Left ventricle myocardium superior (tissue), 1 donor: ENCODE results near the gene RRP8. TPM values are rescaled to one million over a fixed set of nuclear protein-coding genes. Genes with fewer than 3 reads are reported as not detected.

ENCODE experiments used
- ATAC-seq: fragments of 200-7000 bp; cut with Tn5 transposase; one replicate; pipeline ENCODE4 v1.9.1; 2020; ENCODE audit warnings: mild to moderate bottlenecking, moderate library complexity
- DNase-seq: peaks from one replicate; pipeline ENCODE4 v3.0.0-alpha.2; 2020
- intact Hi-C: fragments of 100-400 bp; cut with micrococcal nuclease; formaldehyde crosslinking; loops from one replicate; pipeline ENCODE4 v1.11.0; 2022
- total RNA-seq: library from RNA; stranded (reverse); fragmentation: NEBNext Ultra II Directional; extraction: Animal tissue kit (Norgen Biotek cat#: 25700); gene quantifications from one replicate; pipeline ENCODE4 v1.2.1, GENCODE V29; 2021
- donor health status: DM: no; HTN: yes; CAD: no; lungs with severe emphysema.

Gene RRP8
- total RNA-seq, 1 donor from 2014 or later: 22.1 TPM

GRCh38 chr11:6619004-6619745, 15.8 kb upstream of the RRP8 start, which contains the start of gene TPP1:
TSS of gene TPP1 (minus strand) at chr11:6619422. CDS start at chr11:6619400, 22 bp downstream.
- intact Hi-C loops: no loop called here
- DNase-seq (peak; percentile 91), ATAC-seq (peak; percentile 96)

- no peak for DNase-seq
- peak; percentile 19 for ATAC-seq
- intact Hi-C loops: no loop called here
These were observed 14.9 kb upstream of the RRP8 start for GRCh38 chr11:6618117-6619003.

GRCh38 chr11:6617315-6617781, 13.9 kb upstream of the RRP8 start:
- no peak for ATAC-seq
- DNase-seq: no peak
- intact Hi-C loops: no loop called here

- DNase-seq (no peak), ATAC-seq (no peak)
- intact Hi-C loops: no loop called here
These were observed 13.3 kb upstream of the RRP8 start for GRCh38 chr11:6616596-6617250.

GRCh38 chr11:6615882-6616585, 12.6 kb upstream of the RRP8 start:
- intact Hi-C loops: no loop called here
- ATAC-seq: no peak
- DNase-seq: no peak

GRCh38 chr11:6615046-6615445, 11.6 kb upstream of the RRP8 start:
- ATAC-seq (no peak), DNase-seq (no peak)
- intact Hi-C loops: no loop called here

GRCh38 chr11:6614446-6614845, 11.0 kb upstream of the RRP8 start:
- ATAC-seq (no peak), DNase-seq (no peak)
- intact Hi-C loops: no loop called here

- intact Hi-C loops: loop anchor here (2.0 kb wide), 1 partner anchor 69 kb away; the partner anchor contains the start of gene MRPL17
- ATAC-seq: no peak
- DNase-seq: no peak
These were observed 10.1 kb upstream of the RRP8 start for GRCh38 chr11:6613496-6613895.

- peak; percentile 94 for ATAC-seq
- intact Hi-C loops: loop anchor here (2.0 kb wide), 1 partner anchor 70 kb away; the partner anchor contains the start of gene MRPL17
- peak; percentile 99 for DNase-seq
These were observed 9.0 kb upstream of the RRP8 start, which contains the start of gene TAF10 for GRCh38 chr11:6612213-6613041. TSS of gene TAF10 (minus strand) at chr11:6612216. CDS start at chr11:6612189, 27 bp downstream.

- DNase-seq: no peak
- ATAC-seq: no peak
- intact Hi-C loops: loop anchor here (2.0 kb wide), 1 partner anchor 71 kb away; the partner anchor contains the start of gene MRPL17
These were observed 8.5 kb upstream of the RRP8 start for GRCh38 chr11:6611963-6612212.

- intact Hi-C loops: no loop called here
- DNase-seq: peak; percentile 69
- no peak for ATAC-seq
These were observed 7.9 kb upstream of the RRP8 start for GRCh38 chr11:6611092-6611962.

- no peak for DNase-seq
- intact Hi-C loops: no loop called here
- ATAC-seq: no peak
These were observed 7.2 kb upstream of the RRP8 start for GRCh38 chr11:6610591-6610990.

- DNase-seq (no peak), ATAC-seq (no peak)
- intact Hi-C loops: no loop called here
These were observed 6.1 kb upstream of the RRP8 start for GRCh38 chr11:6609502-6610015.

GRCh38 chr11:6608726-6609501, 5.5 kb upstream of the RRP8 start:
- intact Hi-C loops: no loop called here
- ATAC-seq (no peak), DNase-seq (no peak)

GRCh38 chr11:6608011-6608410, 4.6 kb upstream of the RRP8 start:
- no peak for DNase-seq
- intact Hi-C loops: no loop called here
- no peak for ATAC-seq

- DNase-seq: no peak
- ATAC-seq: no peak
- intact Hi-C loops: no loop called here
These were observed 3.9 kb upstream of the RRP8 start for GRCh38 chr11:6607190-6607795.
